GM19193 (cell line): ENCODE results near the gene SPTBN5.

ENCODE experiments used
- POLR2A ChIP-seq: IDR thresholded peaks from 4 replicates; pipeline ENCODE4 v1.6.1; 2011; ENCODE audit not compliant: insufficient read depth, insufficient read length; ENCODE audit errors: extremely low read depth

Gene SPTBN5

DNA sequence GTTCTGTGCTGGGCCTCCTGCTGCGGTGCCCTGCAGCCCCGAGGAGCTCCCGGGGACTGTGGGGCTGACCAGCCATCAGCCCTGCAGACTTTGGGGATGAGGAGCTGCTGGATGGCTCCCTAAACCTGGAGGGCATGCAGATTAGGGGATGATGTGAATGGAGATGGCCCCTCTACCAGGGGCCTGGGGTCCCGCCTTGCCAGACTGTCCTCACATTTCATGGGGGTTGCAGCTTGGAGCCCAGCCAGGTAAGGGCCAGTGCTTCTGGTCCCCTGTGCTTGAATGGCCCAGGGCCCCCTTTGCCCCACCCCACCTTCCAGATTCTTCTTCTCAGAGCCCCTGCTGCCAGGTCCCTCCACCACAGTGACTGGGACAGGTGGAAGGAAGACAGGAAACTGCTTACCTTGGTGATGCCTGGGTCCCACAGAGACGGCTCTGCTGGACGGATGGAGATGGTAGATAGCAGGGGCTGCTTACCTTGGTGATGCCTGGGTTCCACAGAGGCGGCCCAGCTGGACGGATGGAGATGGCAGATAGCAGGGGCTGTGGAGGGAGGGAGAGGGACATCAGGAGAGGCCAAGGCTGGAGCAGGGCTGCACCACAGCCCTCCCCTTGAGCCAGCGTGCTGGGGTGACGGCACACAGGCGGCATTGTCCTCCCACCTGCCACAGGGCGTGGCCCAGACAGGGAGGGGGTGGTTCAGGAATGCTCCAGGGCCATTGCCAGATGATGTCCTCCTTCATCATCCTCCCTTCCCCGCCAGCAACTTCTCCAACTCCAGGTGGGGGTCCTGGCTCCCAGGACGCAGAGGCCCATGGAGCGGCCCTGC lies at the start of gene SPTBN5:
TSS of gene SPTBN5 (minus strand) at position 632 of the 829 bp plus-strand sequence. CDS start at position 76, 556 bp downstream.
- TF ChIP-seq POLR2A = no peak

DNA sequence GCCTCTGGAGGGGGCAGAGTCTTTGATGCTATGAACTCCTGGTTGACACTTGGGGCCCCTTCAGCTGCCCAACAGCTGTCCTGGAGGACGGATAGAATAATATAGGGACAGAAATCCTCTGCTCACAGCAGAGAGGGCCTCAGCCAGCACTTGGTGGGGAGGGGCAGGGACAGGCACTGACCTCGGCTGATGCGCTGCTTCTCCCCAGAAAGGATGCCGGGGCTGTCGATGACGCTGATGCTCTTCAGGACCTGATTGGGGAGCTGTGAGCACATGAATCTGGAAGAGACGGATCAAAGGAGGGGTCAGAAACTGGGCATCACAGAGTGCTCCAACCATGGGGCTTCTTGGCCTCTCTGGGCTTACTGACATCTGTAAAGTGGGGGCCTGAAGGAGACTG lies 49.0 kb upstream of the SPTBN5 start:
- no peak for TF ChIP-seq POLR2A

DNA sequence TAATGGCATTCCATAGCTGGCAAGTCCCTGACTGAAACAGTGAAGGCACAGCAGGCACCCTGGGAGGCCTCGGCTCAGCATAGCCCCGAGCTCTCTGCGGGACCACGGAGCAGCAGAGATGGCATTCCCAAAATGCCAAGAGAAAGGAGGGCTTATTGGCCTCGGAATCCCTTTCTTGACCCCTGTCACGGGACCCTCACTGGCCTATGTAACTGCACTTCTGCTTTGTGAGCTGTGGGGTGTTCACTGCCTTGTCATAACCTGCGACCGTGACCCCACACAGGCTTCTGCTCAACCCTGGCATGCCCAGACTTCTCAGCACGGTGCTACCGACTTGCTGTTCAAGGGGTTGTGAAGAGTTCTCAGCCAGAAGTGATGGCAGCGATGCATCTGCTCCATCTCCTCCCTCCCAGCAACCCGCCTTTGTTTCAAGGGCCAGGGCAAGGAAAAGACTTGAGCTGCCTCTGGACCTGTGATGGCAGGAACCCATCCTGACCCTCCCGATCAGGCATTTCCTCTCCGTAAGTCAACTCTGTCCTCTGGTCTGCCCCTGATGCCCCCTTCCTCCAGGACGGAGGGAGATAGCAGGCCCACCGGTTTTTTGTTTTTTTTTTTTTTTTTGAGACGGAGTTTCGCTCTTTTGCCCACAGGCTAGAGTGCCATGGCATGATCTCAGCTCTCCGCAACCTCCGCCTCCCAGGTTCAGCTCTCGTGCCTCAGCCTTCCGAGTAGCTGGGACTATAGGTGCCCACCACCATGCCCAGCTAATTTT lies 48.0 kb upstream of the SPTBN5 start:
- no peak for TF ChIP-seq POLR2A

DNA sequence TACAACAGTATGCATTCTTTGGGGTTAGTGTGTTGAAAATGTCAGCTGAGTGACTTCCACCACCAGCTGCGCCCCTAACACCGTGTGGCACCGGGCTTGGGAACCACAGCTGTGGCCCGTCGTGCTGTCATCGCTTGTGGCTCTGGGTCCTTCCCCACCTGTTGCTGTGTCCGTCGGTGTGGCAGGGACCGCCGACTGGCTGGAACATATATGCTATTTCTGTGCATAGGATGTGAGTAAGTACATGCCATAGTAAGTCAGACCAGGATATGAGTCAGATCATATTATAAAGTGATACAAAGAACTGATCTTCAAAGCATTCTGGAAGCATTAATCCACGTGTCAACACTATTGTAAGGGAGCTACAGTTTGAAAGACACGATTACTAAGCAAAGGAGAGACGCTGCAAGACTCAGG lies 46.6 kb upstream of the SPTBN5 start:
- TF ChIP-seq POLR2A = no peak

DNA sequence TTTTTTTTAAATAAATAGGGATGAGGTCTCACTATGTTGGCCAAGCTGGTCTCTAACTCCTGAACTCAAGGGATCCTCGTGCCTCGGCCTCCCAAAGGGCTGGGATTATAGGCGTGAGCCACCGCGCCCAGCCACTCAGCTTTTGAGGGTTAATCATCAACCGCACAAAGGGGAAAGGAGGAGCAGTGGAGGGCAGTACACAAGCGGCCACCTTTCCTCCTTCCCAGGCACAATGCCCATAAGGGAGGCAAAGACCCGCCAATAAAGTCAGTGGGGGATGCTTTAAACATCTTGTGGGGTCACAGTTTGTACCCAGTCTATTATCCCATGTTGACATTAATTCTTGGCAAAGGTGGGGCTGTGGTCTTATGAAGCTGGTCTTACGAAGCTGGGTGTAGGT lies 46.1 kb upstream of the SPTBN5 start:
- no peak for TF ChIP-seq POLR2A

DNA sequence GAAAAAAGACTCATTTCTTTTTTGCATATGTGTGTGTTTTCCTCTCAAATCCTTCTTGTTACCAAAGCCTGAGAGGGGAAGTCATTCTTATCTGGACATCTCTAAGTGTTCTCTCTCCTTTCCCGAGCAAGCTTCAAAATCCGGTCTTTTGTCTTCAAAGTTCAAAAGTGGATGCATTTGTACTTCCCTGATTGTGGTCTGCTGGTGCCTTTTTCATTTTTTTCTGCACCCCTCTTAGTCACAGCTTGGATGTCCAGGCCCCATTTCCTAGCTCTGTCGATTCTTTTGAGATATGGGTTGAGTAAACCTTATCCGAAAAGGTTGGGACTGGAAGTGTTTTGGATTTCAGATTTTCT lies 43.7 kb upstream of the SPTBN5 start:
- no peak for TF ChIP-seq POLR2A

DNA sequence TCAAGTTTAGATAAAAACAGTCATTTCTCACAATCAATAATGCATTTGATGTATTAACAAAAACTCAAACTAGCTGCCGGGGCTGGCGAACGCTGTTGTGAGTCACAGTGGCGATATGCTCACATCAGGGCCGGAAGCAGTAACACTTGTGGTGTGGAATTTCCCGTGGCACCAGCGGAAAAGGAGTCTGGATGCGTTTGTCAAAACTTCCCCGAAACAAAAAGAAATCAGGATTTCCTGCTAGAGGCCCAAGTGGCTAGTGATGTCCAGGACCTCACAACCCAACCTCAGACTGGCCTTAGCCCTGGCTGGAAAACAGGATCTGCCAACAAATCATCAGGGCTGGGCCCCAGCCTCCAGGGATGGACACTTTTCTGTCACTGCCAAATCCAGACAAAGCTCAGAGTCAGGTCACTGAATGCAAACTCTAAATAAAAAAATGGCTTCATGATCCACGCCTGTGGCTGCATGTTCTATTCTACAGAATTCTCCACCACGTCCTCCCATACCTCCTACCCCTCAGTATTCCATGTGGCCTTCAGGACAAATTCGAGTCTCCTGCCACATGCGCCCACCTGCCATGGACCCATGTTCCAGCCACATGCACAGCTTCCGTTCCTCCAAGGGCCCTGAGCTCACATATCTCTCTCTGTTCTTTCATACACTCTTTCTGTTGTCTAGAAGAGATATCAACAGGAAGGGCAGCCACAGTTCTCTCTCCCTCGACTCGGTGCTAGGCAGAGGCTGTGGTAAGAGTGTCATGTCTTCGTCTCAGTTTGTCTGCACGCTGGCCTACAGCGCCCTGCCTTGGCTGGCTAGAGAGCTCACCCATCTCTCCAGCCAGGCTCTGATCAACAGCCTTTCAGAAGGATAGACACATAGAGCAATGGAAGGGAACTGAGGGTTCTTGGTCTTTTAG lies 43.1 kb upstream of the SPTBN5 start:
- peak; percentile 24 for TF ChIP-seq POLR2A

DNA sequence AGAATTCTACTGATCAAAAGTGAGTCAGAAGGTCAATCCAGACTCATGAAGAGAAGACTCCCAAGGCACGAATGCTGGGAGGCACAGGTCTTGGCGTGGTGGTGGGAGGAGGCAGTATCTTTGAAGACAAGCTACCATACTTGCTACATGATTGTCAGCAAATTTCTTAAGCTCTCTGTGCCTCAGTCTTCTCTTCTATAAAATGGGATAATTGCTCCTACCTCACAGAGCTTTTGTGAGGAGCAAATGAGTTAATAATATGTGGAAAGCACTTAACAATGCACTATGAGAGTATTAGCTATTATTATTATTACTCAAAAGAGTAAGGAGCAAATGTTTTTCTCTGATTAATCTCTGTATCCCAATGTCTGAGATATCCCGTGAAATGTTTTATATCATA lies 42.3 kb upstream of the SPTBN5 start:
- TF ChIP-seq POLR2A = no peak

DNA sequence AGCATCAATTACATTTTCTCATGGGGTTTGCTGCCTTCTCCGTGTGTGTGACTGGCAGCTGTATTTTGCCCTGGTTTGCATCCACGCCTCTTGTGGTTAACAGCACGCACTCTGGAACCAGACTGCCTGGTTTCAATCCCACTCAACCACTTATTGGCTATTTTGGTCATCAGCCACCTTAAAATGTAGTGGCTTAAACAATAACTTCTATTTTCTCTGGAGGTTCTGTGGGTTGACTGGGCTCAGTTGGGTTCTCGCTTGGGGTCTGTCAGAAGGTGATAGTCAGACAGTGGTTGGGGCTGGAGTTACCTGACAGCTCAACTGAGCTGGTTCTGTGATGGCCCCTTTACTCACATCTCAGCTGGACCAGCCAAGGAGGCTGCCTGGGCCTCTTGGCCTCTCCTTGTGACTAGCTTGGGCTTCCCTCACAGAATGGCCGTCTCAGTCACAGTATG lies 41.7 kb upstream of the SPTBN5 start:
- peak; percentile 11 for TF ChIP-seq POLR2A

DNA sequence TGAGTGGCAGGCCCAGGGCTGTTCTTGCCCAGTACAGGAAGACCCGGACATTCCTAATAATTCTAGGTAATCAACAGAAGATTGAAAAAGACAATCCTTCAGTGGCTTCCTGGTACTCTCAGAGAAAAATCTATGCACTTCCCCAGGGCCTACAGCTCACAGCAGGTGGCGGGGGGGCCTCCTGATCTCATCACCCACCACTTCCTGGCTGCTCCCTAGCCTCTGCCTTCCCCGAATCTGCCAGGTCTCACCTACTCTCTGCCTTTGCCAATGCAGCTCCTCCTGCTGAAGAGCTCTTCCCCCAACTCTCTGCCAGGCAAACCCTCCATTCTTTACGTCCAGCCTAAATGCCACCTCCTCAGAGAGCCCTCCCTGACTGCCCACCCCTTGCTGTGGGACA lies 41.0 kb upstream of the SPTBN5 start:
- TF ChIP-seq POLR2A = peak; percentile 6

DNA sequence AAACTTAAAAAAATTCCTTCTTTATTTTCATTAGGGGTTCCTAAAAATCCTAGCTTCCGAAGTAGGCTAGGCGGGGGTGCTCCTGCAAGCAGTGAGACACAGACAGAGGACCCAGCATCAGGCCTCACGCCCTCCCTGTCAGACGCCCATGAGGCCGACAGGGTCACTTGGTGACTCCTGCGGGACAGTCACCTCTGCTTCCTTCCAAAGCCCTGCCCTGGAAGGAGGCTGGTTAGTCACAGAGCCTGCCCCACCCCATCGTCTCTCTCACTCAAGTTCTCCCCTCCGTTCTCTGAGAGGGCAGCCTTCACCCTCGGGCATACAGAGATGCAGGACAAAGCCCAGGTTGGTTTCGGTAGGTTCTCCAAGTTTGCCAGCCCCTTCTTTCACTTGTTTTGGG lies 39.9 kb upstream of the SPTBN5 start:
- no peak for TF ChIP-seq POLR2A

DNA sequence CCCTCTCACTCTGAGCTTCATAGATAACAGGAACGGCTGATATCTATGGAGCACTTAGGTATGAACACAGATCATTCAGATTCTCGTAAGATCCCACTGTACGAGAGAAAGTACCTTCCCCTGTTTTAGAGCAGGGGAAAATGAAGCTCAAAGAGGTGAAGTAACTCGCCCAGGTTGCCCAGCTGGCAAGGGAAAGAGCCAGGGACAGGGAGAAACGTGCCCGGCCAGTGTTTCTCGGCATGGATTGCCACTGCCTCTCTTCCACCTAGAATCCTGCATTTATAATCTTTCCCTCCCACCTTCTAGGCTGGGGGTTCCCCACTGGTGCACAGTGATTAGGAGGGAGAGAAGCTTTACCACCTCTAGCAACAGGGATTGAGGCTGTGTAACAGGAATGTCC lies 39.5 kb upstream of the SPTBN5 start:
- TF ChIP-seq POLR2A = no peak

DNA sequence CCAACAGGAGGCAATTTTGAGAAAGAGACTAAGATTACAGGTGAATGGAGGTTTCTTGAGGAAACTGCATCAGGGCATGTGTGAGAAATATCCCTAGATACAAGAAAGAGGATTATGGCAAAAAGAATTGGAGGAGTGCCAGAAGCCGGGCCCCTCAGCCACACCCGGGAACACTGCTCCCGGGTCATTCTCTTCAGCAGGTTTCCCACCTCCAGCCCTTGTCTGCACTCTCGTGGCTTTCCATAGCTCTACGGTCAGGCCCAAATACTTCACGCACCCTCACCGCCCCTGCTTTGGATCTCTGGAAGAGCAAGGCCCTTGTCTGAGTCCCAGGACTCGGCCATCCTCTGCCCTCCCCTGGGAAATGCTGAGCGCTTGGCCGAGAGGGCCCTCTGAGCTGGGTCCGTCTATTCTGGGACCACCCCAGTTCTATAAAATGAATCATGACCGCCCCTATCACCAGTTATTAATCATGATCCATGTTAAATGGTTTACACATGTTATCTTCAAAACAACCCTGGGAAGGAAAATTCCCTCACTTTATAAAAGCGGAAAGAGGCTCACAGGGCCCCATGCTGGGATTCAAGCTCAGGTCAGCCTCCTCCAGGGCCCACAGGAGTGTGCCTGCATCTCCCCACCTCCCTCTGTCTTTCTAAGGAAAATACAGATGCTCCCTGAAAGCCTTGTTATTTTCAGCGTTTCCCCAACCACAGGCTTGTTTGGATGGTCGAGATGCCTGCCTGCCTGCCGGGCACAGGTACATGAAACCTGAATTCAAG lies 38.8 kb upstream of the SPTBN5 start:
- no peak for TF ChIP-seq POLR2A

DNA sequence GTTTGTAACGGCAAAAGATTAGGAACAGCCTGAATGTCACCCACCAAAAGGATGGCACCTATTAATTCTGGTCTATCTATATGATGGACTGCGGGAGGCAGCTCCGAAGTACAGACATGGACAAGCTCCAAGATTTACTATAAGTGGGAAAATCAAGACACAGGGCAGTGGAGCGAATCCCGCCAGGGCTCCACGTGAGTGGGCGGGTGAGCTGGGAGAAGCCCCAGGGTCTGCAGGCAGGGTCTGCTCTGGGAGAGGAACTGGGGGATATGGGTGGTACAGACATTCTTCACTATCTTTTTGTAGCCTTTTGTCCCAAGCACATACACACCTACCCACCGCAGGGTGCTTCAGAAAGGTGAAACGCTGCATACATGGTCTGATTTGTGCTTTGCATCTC lies 38.2 kb upstream of the SPTBN5 start:
- TF ChIP-seq POLR2A = no peak
